ENCODE results near the gene DERL3.

Gene DERL3

GRCh38 chr22:23840026-23840425 is 1.2 kb upstream of the DERL3 start:
- no peaks in the 10 kb centered on the region for H3K27me3 ChIP-seq
- no peaks in the 10 kb centered on the region for H3K9me3 ChIP-seq
- no peak overlapping the region for H3K4me3 ChIP-seq (ENCODE audit: low read depth in 1 of 2, low read length in 1 of 2)
- no peak for TF ChIP-seq CTCF (IDR thresholded peaks at IDR 0.05)
- peaks cover 12% of the 10 kb centered on the region for H3K36me3 ChIP-seq
- H3K4me1 ChIP-seq (ENCODE audit: control insufficient read depth in 1 of 2, insufficient read depth in 1 of 2, low read depth in 1 of 2, low read length in 1 of 2) = peaks cover 14 to 21% of the 10 kb centered on the region in 2 experiments
- H3K27ac ChIP-seq = no peak overlapping the region

GRCh38 chr22:23837911-23838680 is 710 bp downstream of the DERL3 start:
- no peak for TF ChIP-seq CTCF (IDR thresholded peaks at IDR 0.05)
- H3K27me3 ChIP-seq = no peaks in the 10 kb centered on the region
- peak overlapping the region; percentile 77 for H3K27ac ChIP-seq
- H3K4me1 ChIP-seq (ENCODE audit: control insufficient read depth in 1 of 2, insufficient read depth in 1 of 2, low read depth in 1 of 2, low read length in 1 of 2) = peaks cover 14 to 21% of the 10 kb centered on the region in 2 experiments
- H3K36me3 ChIP-seq = peaks cover 32% of the 10 kb centered on the region
- no peaks in the 10 kb centered on the region for H3K9me3 ChIP-seq
- H3K4me3 ChIP-seq (ENCODE audit: low read depth in 1 of 2, low read length in 1 of 2) = peak overlapping the region; percentile 85 to 87

- TF ChIP-seq CTCF (IDR thresholded peaks at IDR 0.05) = no peak
- Histone ChIP-seq H3K4me3 (ENCODE audit: low read depth in 1 of 2, low read length in 1 of 2) (no peak overlapping the region), H3K27me3 (no peaks in the 10 kb centered on the region), H3K27ac (no peak overlapping the region), H3K4me1 (ENCODE audit: control insufficient read depth in 1 of 2, insufficient read depth in 1 of 2, low read depth in 1 of 2, low read length in 1 of 2) (peaks cover 14 to 21% of the 10 kb centered on the region in 2 experiments), H3K36me3 (peaks cover 38% of the 10 kb centered on the region), H3K9me3 (no peaks in the 10 kb centered on the region)
Measured at GRCh38 chr22:23837496-23837859, 1.3 kb downstream of the DERL3 start.

GRCh38 chr22:23836692-23837495 is 1.9 kb downstream of the DERL3 start:
- no peak overlapping the region for H3K27ac ChIP-seq
- no peaks in the 10 kb centered on the region for H3K27me3 ChIP-seq
- no peak for TF ChIP-seq CTCF (IDR thresholded peaks at IDR 0.05)
- no peak overlapping the region for H3K4me3 ChIP-seq (ENCODE audit: low read depth in 1 of 2, low read length in 1 of 2)
- peaks cover 44% of the 10 kb centered on the region for H3K36me3 ChIP-seq
- no peaks in the 10 kb centered on the region for H3K9me3 ChIP-seq
- peaks cover 14 to 21% of the 10 kb centered on the region in 2 experiments for H3K4me1 ChIP-seq (ENCODE audit: control insufficient read depth in 1 of 2, insufficient read depth in 1 of 2, low read depth in 1 of 2, low read length in 1 of 2)

- Histone ChIP-seq H3K9me3 (no peaks in the 10 kb centered on the region), H3K4me1 (ENCODE audit: control insufficient read depth in 1 of 2, insufficient read depth in 1 of 2, low read depth in 1 of 2, low read length in 1 of 2) (peaks cover 14 to 21% of the 10 kb centered on the region in 2 experiments), H3K36me3 (peaks cover 50% of the 10 kb centered on the region), H3K4me3 (ENCODE audit: low read depth in 1 of 2, low read length in 1 of 2) (no peak overlapping the region), H3K27me3 (no peaks in the 10 kb centered on the region), H3K27ac (no peak overlapping the region)
- no peak for TF ChIP-seq CTCF (IDR thresholded peaks at IDR 0.05)
Measured at GRCh38 chr22:23836281-23836680, 2.5 kb downstream of the DERL3 start.
